Kidney (tissue), 14 donors: ENCODE measurements around the gene PTGIS. TPM values are rescaled to one million over a fixed set of nuclear protein-coding genes. Genes with fewer than 3 reads are reported as not detected.
"Not testable (repeated sequence)": the region's sequence is repeated elsewhere in the genome, so short reads cannot be mapped to it uniquely, and the experiment has no call there.

Source experiments
- DNase-seq, 5 donors: peaks; one replicate each; pipeline ENCODE4 v3.0.0-alpha.2; 2013 to 2020
- FAIRE-seq: peaks from 2 replicates; lab custom pipeline; 2012; peaks lifted over from hg19 to GRCh38; lab: Jason Lieb, UNC
- H3K27ac ChIP-seq, 2 donors: one replicate each; pipeline ENCODE4 v1.7.0; 2013; ENCODE audit warnings: low read depth in 2 of 2, low read length in 2 of 2, inconsistent platforms in 1 of 2
- H3K27me3 ChIP-seq: one replicate; pipeline ENCODE4 v1.7.1; 2013; ENCODE audit warnings: low read length, inconsistent platforms; ENCODE audit not compliant: control insufficient read depth, insufficient read depth
- H3K36me3 ChIP-seq, 3 donors: one replicate each; pipeline versions ENCODE4 v1.7.0 to v1.7.1; 2013; ENCODE audit warnings: low read length in 3 of 3, control low read depth in 1 of 3, inconsistent platforms in 1 of 3; ENCODE audit not compliant: insufficient read depth in 3 of 3, control insufficient read depth in 2 of 3
- H3K4me1 ChIP-seq, 3 donors: one replicate each; pipeline versions ENCODE4 v1.7.0 to v1.7.1; 2013; ENCODE audit warnings: low read length in 3 of 3, inconsistent platforms in 1 of 3, low read depth in 1 of 3; ENCODE audit not compliant: control insufficient read depth in 2 of 3, insufficient read depth in 2 of 3
- H3K4me3 ChIP-seq, 3 donors: one replicate each; pipeline versions ENCODE4 v1.7.0 to v1.8.1; 2013; ENCODE audit warnings: low read length in 3 of 3, control low read depth in 1 of 3, inconsistent platforms in 1 of 3
- H3K9ac ChIP-seq, 3 donors: one replicate each; pipeline versions ENCODE4 v1.7.0 to v1.7.1; 2013; ENCODE audit warnings: low read length in 3 of 3, control low read depth in 1 of 3, inconsistent platforms in 1 of 3
- H3K9me3 ChIP-seq, 3 donors: one replicate each; pipeline versions ENCODE4 v1.7.0 to v1.7.1; 2013; ENCODE audit warnings: low read length in 3 of 3, control low read depth in 1 of 3, inconsistent platforms in 1 of 3; ENCODE audit not compliant: control insufficient read depth in 2 of 3, insufficient read depth in 1 of 3
- CTCF ChIP-seq: IDR thresholded peaks from 3 replicates; pipeline ENCODE4 v1.5.1; 2012; ENCODE audit warnings: mild to moderate bottlenecking, moderate library complexity, borderline replicate concordance; ENCODE audit not compliant: insufficient read depth; ENCODE audit errors: extremely low read depth
- intact Hi-C: fragments of 100-400 bp; cut with DNase I; formaldehyde crosslinking; loops from one replicate; pipeline ENCODE4 v1.11.1; 2022
- polyA plus RNA-seq: library from polyadenylated mRNA; stranded (reverse); fragments of 350-450 nt; fragmentation: Illumina TruSeq; extraction: RNeasy Lipid Tissue Mini Kit (QIAGEN cat#74804); gene quantifications from one replicate; pipeline ENCODE4 v1.2.3, GENCODE V29; 2014; ENCODE audit warnings: low read depth, low replicate concordance; ENCODE audit not compliant: insufficient read depth
- total RNA-seq: library from RNA; stranded (reverse); fragmentation: NEBNext Ultra II Directional; extraction: Animal tissue kit (Norgen Biotek cat#: 25700); gene quantifications from one replicate; pipeline ENCODE4 v1.2.1, GENCODE V29; 2021
- donor health status: control.
- donor health status: control.
- donor health status: control.
- donor health status: control.
- donor health status: control.
- donor health status: DM: yes; HTN: yes; CAD: no.
- donor health status: Normal renal cell carcinoma (clear cell type).

Gene PTGIS
- total and polyA plus RNA-seq, 2 donors from 2014 or later: 3.1 to 24.1 TPM

DNA sequence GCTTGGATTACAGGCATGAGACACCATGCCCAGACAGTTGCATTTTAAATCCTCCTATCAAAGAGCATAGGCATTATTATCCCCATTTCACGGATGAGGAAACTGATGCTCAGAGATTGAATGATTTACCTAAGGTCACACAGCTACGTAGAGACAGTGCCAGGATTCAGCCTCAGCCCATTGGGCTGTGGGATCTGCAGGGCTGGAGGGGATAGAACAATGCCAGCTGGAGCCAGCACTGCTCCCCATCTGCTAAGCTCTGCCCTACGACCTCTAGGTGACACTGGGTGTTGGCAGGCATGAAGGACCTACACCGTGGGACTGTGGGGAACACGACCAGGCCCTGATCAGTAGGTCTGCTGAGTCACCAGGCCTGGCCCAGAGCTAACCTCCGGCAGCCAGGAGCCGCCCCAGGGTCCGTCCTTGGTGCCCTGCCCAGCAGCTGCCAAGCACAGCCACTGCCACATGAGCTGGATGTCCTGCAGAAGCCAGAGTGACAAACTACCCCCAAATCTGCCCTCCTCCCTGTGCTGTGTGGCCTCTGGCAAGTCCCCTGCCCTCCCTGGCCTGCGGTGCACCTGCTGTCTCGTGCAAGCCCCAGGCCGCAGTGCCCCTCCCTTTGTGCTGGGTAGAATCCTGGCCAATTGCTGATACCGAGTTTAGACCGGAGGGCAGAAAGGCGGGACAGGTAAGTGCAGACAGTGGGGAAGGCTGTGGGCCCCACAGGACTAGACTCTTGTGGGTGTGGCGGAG lies 47.6 kb upstream of the PTGIS start:
- DNase-seq (peak in 1 of 5 donors; percentile 80), FAIRE-seq (no peak)
- Histone ChIP-seq H3K36me3 (no peaks in the 10 kb centered on the region), H3K27me3 (no peaks in the 10 kb centered on the region), H3K27ac (peak overlapping the region in 1 of 2 donors; percentile 43), H3K4me1 (peaks cover 0 to 13% (median 2%) of the 10 kb centered on the region in 3 donors), H3K4me3 (no peak overlapping the region), H3K9me3 (no peaks in the 10 kb centered on the region), H3K9ac (no peak overlapping the region)
- no peak for TF ChIP-seq CTCF
- intact Hi-C loops: no loop called here

DNA sequence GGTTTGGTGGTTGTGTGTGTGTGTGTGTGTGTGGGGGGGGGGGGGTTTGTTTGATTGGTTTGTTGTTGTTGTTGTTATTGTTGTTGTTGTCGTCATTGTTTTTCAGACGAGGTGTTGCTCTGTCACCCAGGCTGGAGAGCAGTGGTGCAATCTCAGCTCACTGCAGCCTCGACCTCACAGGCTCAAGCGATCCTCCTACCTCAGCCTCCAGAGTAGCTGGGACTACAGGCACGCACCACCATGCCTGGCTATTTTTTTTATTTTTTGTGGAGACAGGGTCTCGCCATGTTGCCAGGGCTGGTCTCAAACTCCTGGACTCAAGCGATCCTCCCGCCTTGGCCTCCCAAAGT lies 47.1 kb upstream of the PTGIS start:
- H3K9ac ChIP-seq, FAIRE-seq, H3K36me3 ChIP-seq, H3K27ac ChIP-seq, H3K4me1 ChIP-seq, H3K9me3 ChIP-seq, H3K4me3 ChIP-seq, DNase-seq, H3K27me3 ChIP-seq, intact Hi-C loops: not testable (repeated sequence)

DNA sequence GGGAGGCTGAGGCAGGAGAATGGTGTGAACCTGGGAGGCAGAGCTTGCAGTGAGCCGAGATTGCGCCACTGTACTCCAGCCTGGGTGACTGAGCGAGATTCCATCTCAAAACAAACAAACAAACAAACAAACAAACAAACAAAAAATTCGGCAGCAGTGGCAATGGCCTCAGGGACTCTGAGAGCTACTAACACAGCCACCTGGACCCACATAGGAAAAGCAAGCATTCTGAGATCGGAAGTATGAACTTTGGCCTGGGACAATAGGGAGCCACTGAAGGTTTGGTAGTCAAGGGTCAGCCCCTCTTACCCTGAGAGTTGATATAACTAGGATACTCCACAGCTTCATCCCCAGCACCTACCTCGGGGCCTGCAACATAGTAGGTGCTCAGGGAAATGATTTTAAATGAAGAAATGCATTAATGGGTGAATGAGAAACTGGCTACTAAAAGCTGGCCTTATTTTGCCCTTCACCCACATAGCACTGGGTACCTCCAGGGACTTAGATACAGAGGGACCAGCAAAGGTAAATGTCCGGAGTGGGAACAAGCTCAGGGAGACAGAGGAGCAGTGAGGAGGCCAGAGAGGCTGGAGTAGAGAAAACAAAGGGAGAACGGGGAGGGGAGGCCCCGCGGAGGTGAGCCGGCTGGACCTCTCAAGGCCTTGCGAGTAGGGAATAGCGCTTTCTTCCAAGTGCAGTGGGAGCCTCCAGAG lies 46.6 kb upstream of the PTGIS start:
- DNase-seq: no peak
- no peaks in the 10 kb centered on the region for H3K9me3 ChIP-seq
- peaks cover 0 to 7% (median 0%) of the 10 kb centered on the region in 3 donors for H3K4me1 ChIP-seq
- no peaks in the 10 kb centered on the region for H3K27me3 ChIP-seq
- no peak for TF ChIP-seq CTCF
- intact Hi-C loops: no loop called here
- H3K4me3 ChIP-seq: no peak overlapping the region
- H3K36me3 ChIP-seq: no peaks in the 10 kb centered on the region
- H3K27ac ChIP-seq: no peak overlapping the region
- no peak for FAIRE-seq
- H3K9ac ChIP-seq: no peak overlapping the region

- H3K9ac ChIP-seq: no peak overlapping the region
- no peaks in the 10 kb centered on the region for H3K27me3 ChIP-seq
- intact Hi-C loops: no loop called here
- H3K36me3 ChIP-seq: no peaks in the 10 kb centered on the region
- no peak overlapping the region for H3K4me3 ChIP-seq
- DNase-seq (peak in 1 of 5 donors; percentile 66), FAIRE-seq (no peak)
- H3K4me1 ChIP-seq: peaks cover 0 to 10% (median 0%) of the 10 kb centered on the region in 3 donors
- TF ChIP-seq CTCF: no peak
- no peaks in the 10 kb centered on the region for H3K9me3 ChIP-seq
- H3K27ac ChIP-seq: no peak overlapping the region
Measured at GRCh38 chr20:49612127-49612738, 44.3 kb upstream of the PTGIS start.

DNA sequence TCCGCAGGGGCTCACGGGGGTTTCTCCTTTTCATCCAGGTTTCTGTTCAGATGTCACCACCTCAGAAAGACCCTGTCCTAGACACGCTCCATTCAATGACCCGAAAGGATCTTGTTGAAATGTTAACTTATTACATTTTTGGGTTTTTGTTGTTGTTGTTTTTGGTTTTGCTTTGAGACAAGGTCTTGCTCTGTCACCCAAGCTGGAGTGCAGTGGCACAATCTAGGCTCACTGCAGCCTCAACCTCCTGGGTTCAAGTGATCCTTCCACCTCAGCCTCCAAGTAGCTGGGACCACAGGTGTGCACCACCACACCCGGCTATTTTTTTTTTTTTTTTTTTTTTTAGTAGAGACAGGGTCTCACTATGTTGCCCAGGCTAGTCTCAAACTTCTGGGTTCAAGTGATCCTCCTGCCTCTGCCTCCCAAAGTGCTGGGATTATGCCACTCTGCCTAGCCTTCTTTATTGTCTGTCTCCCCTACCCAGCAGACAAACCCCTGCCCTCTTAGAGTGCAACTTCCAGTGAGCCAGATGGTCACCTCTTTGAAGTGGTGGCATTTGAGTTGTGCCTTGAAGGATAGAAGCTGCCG lies 43.7 kb upstream of the PTGIS start:
- DNase-seq: peak in 1 of 5 donors; percentile 7
- H3K27ac ChIP-seq, intact Hi-C loops, H3K36me3 ChIP-seq, H3K4me3 ChIP-seq, H3K9me3 ChIP-seq, H3K27me3 ChIP-seq, FAIRE-seq, H3K9ac ChIP-seq: not testable (repeated sequence)
- H3K4me1 ChIP-seq: peaks cover 0 to 10% (median 0%) of the 10 kb centered on the region in 3 donors
